ENCODE results near the gene LRRC27.

- no peak for TF ChIP-seq CTCF (IDR thresholded peaks at IDR 0.05)
- TF ChIP-seq POLR2A (IDR thresholded peaks at IDR 0.05): no peak
These were observed 35.1 kb upstream of the LRRC27 start for GRCh38 chr10:132296666-132297443.

Measured in esophagus squamous epithelium (tissue), 4 donors.